Fibroblast of the aortic adventitia (primary cell): ENCODE results near the gene CLCN7. TPM values are rescaled to one million over a fixed set of nuclear protein-coding genes. Genes with fewer than 3 reads are reported as not detected.

Experiments
- DNase-seq: peaks from one replicate; pipeline ENCODE4 v3.0.0-alpha.2; 2010; ENCODE audit warnings: low read depth
- H3K4me3 ChIP-seq: 2 replicates; pipeline ENCODE4 v1.5.1; 2011; ENCODE audit warnings: low read depth, mild to moderate bottlenecking, control low read depth, low read length, moderate library complexity
- CTCF ChIP-seq: IDR thresholded peaks from 2 replicates; pipeline ENCODE4 v1.5.1; 2011; ENCODE audit warnings: mild to moderate bottlenecking, low read length, control low read depth, inconsistent platforms; ENCODE audit not compliant: insufficient read depth
- total RNA-seq: library from RNA; depleted of rRNA; stranded (reverse); fragments of >200 nt; gene quantifications from 2 replicates; pipeline ENCODE4 v1.2.3, GENCODE V29; 2012; ENCODE audit warnings: low replicate concordance

CLCN7 gene
- total RNA-seq, 1 donor = 64.8 TPM

- H3K4me3 ChIP-seq = no peak overlapping the region
- TF ChIP-seq CTCF = no peak
- DNase-seq = no peak
These were observed 44.5 kb downstream of the CLCN7 start for GRCh38 chr16:1430214-1430758.

- DNase-seq = no peak
- H3K4me3 ChIP-seq = no peak overlapping the region
- no peak for TF ChIP-seq CTCF
These were observed 45.2 kb downstream of the CLCN7 start for GRCh38 chr16:1429631-1430030.

- no peak for DNase-seq
These were observed 45.8 kb downstream of the CLCN7 start for GRCh38 chr16:1429012-1429411.

GRCh38 chr16:1428511-1428910, 46.3 kb downstream of the CLCN7 start:
- peak; percentile 12 for DNase-seq
- peak; percentile 40 for TF ChIP-seq CTCF
- H3K4me3 ChIP-seq = no peak overlapping the region

More at GRCh38 chr16:1429012-1429411, 45.8 kb downstream of the CLCN7 start:
- H3K4me3 ChIP-seq = no peak overlapping the region
- TF ChIP-seq CTCF = no peak

GRCh38 chr16:1427473-1428461, 47.1 kb downstream of the CLCN7 start:
- no peak overlapping the region for H3K4me3 ChIP-seq
- DNase-seq = no peak
- TF ChIP-seq CTCF = no peak

- DNase-seq = no peak
These were observed 47.9 kb downstream of the CLCN7 start for GRCh38 chr16:1426734-1427471.

More at GRCh38 chr16:1426734-1427471, 47.9 kb downstream of the CLCN7 start:
- H3K4me3 ChIP-seq = no peak overlapping the region
- no peak for TF ChIP-seq CTCF
